GM23338 (cell line): ENCODE measurements around the gene STPG1. TPM values are rescaled to one million over a fixed set of nuclear protein-coding genes. Genes with fewer than 3 reads are reported as not detected.
A peak's percentile ranks its signal among the peaks of the same experiment; 100 is the strongest.

Source experiments
- ATAC-seq: fragments of 200-7000 bp; cut with Tn5 transposase; 3 replicates; pipeline ENCODE4 v1.9.1; 2020
- DNase-seq: peaks from one replicate; pipeline ENCODE4 v3.0.0-alpha.2; 2015; ENCODE audit warnings: low spot score
- H2AFZ ChIP-seq: fragments of 200-600 bp; sonication (generic); 2 replicates; pipeline ENCODE4 v1.8.0; 2016; ENCODE audit warnings: antibody characterized with exemption, mild to moderate bottlenecking, moderate library complexity
- H3F3A ChIP-seq: fragments of 200-600 bp; sonication (generic); replicated peaks from 2 replicates; pipeline ENCODE4 v1.8.0; 2017; ENCODE audit warnings: antibody characterized with exemption, mixed run types, low read depth
- H3K27ac ChIP-seq: fragments of 200-600 bp; sonication (generic); 2 replicates; pipeline ENCODE4 v1.6.1; 2016; ENCODE audit warnings: low read depth
- H3K27me3 ChIP-seq: fragments of 200-600 bp; sonication (generic); 2 replicates; pipeline ENCODE4 v1.8.0; 2016; ENCODE audit warnings: mild to moderate bottlenecking, mixed run types, moderate library complexity; ENCODE audit not compliant: insufficient read depth
- H3K36me3 ChIP-seq: fragments of 200-600 bp; sonication (generic); 2 replicates; pipeline ENCODE4 v1.8.0; 2016; ENCODE audit warnings: mild to moderate bottlenecking; ENCODE audit not compliant: insufficient read depth
- H3K4me1 ChIP-seq: fragments of 200-600 bp; sonication (generic); 2 replicates; pipeline ENCODE4 v1.8.0; 2016; ENCODE audit warnings: mild to moderate bottlenecking, moderate library complexity; ENCODE audit not compliant: insufficient read depth
- H3K4me2 ChIP-seq: fragments of 200-600 bp; sonication (generic); 2 replicates; pipeline ENCODE4 v1.7.1; 2017; ENCODE audit warnings: mixed run types
- H3K4me3 ChIP-seq: fragments of 200-600 bp; sonication (generic); 2 replicates; pipeline ENCODE4 v1.6.1; 2016; ENCODE audit warnings: mixed run types
- H3K79me2 ChIP-seq: fragments of 200-600 bp; sonication (generic); replicated peaks from 2 replicates; pipeline ENCODE4 v1.8.0; 2017; ENCODE audit warnings: mild to moderate bottlenecking; ENCODE audit not compliant: insufficient read depth
- H3K9me2 ChIP-seq: fragments of 200-600 bp; sonication (generic); 2 replicates; pipeline ENCODE4 v1.8.0; 2017; ENCODE audit not compliant: insufficient read depth
- H4K20me1 ChIP-seq: fragments of 200-600 bp; sonication (generic); replicated peaks from 2 replicates; pipeline ENCODE4 v1.8.0; 2017; ENCODE audit warnings: mild to moderate bottlenecking; ENCODE audit not compliant: insufficient read depth
- H3K27ac Mint-ChIP-seq: 2 replicates; pipeline ENCODE4 v1.8.0; 2020; ENCODE audit warnings: inconsistent platforms, mild to moderate bottlenecking, moderate library complexity, mixed read lengths
- H3K27me3 Mint-ChIP-seq: 3 replicates; pipeline ENCODE4 v1.8.0; 2022; ENCODE audit warnings: low read depth, mild to moderate bottlenecking, moderate library complexity, mixed read lengths, inconsistent platforms; ENCODE audit not compliant: insufficient read depth, poor library complexity
- H3K36me3 Mint-ChIP-seq: 3 replicates; pipeline ENCODE4 v1.8.0; 2021; ENCODE audit warnings: low read depth, mild to moderate bottlenecking, inconsistent platforms, moderate library complexity, mixed read lengths
- H3K4me1 Mint-ChIP-seq: 3 replicates; pipeline ENCODE4 v1.8.0; 2020; ENCODE audit warnings: mild to moderate bottlenecking, inconsistent platforms, mixed read lengths
- H3K4me3 Mint-ChIP-seq: 3 replicates; pipeline ENCODE4 v1.8.0; 2021; ENCODE audit warnings: moderate library complexity, mild to moderate bottlenecking, inconsistent platforms, mixed read lengths
- H3K9me3 Mint-ChIP-seq: 3 replicates; pipeline ENCODE4 v1.8.0; 2020; ENCODE audit warnings: moderate library complexity, mild to moderate bottlenecking, inconsistent platforms, mixed read lengths
- CREB1 ChIP-seq: fragments of 250-450 bp; sonication (Bioruptor Pico); IDR thresholded peaks from 2 replicates; pipeline ENCODE4 v1.5.0; 2020; ENCODE audit warnings: low read depth, mild to moderate bottlenecking, moderate library complexity
- EZH2 ChIP-seq: fragments of 200-600 bp; sonication (generic); IDR thresholded peaks from one replicate; pipeline ENCODE4 v1.8.0; 2017; ENCODE audit warnings: antibody characterized with exemption, mild to moderate bottlenecking, low read depth; ENCODE audit not compliant: unreplicated experiment
- EZH2phosphoT487 ChIP-seq: fragments of 200-600 bp; sonication (generic); IDR thresholded peaks from one replicate; pipeline ENCODE4 v1.8.1; 2018; ENCODE audit warnings: antibody characterized with exemption; ENCODE audit not compliant: unreplicated experiment
- JUNB ChIP-seq: IDR thresholded peaks from one replicate; pipeline ENCODE4 v1.6.1; 2016; ENCODE audit warnings: antibody characterized with exemption; ENCODE audit not compliant: unreplicated experiment
- NANOG ChIP-seq: IDR thresholded peaks from 2 replicates; pipeline ENCODE4 v1.6.1; 2016; ENCODE audit warnings: antibody characterized with exemption, borderline replicate concordance
- POLR2AphosphoS5 ChIP-seq: IDR thresholded peaks from 2 replicates; pipeline ENCODE4 v1.6.1; 2016; ENCODE audit warnings: antibody characterized with exemption, low read depth
- STAT1 ChIP-seq: IDR thresholded peaks from one replicate; pipeline ENCODE4 v1.6.1; 2016; ENCODE audit warnings: antibody characterized with exemption; ENCODE audit not compliant: unreplicated experiment
- ZNF114 ChIP-seq: fragments of 250-450 bp; sonication (Bioruptor Pico); IDR thresholded peaks from 2 replicates; pipeline ENCODE4 v1.5.0; 2020; ENCODE audit warnings: mild to moderate bottlenecking, moderate library complexity
- ZNF331 ChIP-seq: fragments of 250-450 bp; sonication (Bioruptor Pico); IDR thresholded peaks from 2 replicates; pipeline ENCODE4 v1.5.0; 2020; ENCODE audit warnings: low read depth, mild to moderate bottlenecking, moderate library complexity
- polyA plus RNA-seq: library from polyadenylated mRNA; unstranded; fragments of >200 nt; fragmentation: Nextera tagmentation; extraction: Ambion mirVana; gene quantifications from 2 replicates; pipeline ENCODE4 v1.2.1, GENCODE V29; 2016
- total RNA-seq: library from RNA; depleted of rRNA; stranded (reverse); fragments of >200 nt; shearing (Covaris generic); gene quantifications from 2 replicates; pipeline ENCODE4 v1.2.3, GENCODE V29; 2014
- TF ChIP-seq, protein P1 (sequence below): IDR thresholded peaks from 2 replicates; pipeline ENCODE4 v1.6.1; 2016; ENCODE audit warnings: antibody characterized with exemption
- TF ChIP-seq, protein P2 (sequence below): IDR thresholded peaks from one replicate; pipeline ENCODE4 v1.6.1; 2018; ENCODE audit warnings: antibody characterized with exemption; ENCODE audit not compliant: unreplicated experiment
- TF ChIP-seq, protein P3 (sequence below): fragments of 250-450 bp; sonication (Bioruptor Pico); IDR thresholded peaks from 2 replicates; pipeline ENCODE4 v1.5.0; 2020; ENCODE audit warnings: mild to moderate bottlenecking, moderate library complexity
- TF ChIP-seq, protein P4 (sequence below), 2 experiments: fragments of 200-600 bp in 1 of 2; sonication (generic) in 1 of 2; conservative IDR thresholded peaks; 2 replicates each; pipeline versions ENCODE4 v1.5.1 to v1.6.1; 2016 to 2017; ENCODE audit warnings: antibody characterized with exemption in 2 of 2, low read depth in 2 of 2, mild to moderate bottlenecking in 2 of 2, moderate library complexity in 1 of 2

STPG1 gene
- total and polyA plus RNA-seq, 2 experiments from 2014 or later: 8.2 to 11.4 TPM

DNA sequence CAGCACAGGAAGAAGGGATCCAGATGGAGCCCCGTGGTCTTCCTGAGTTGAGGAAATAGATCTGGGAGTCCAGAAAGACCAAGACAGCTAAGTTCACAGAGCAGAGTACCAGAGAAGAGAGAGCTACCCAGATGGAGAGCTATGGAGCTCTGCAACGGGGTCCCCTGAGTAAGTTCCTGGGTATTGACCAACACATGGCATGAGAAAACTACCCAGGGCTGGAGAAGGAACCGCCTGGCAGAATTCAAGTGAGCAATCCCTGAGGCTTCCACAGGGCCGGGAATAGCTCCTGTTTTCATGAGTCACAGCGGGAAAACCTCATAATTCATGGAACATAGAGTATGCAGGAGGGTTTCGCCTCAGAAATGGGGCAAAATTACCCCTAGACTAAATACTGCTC is 19.7 kb downstream of the STPG1 start:
- Histone ChIP-seq H3K4me2 (peak overlapping the region; percentile 49; the same call in 1 of the 2 replicates), H3K9me2 (no peaks in the 10 kb centered on the region), H3K27me3 (no peaks in the 10 kb centered on the region), H3K36me3 (no peaks in the 10 kb centered on the region), H3K4me3 (0 out of 2 replicates have a peak overlapping the region, but pooled peaks have one; percentile 16), H4K20me1 (no peaks in the 10 kb centered on the region), H3K27ac (peak overlapping the region; percentile 78), H3K79me2 (no peaks in the 10 kb centered on the region), H3K4me1 (peaks cover 21% of the 10 kb centered on the region), H3F3A (peaks cover 6% of the 10 kb centered on the region; the same call in 1 of the 2 replicates), H2AFZ (no peak overlapping the region)
- TF ChIP-seq, protein P1, sequence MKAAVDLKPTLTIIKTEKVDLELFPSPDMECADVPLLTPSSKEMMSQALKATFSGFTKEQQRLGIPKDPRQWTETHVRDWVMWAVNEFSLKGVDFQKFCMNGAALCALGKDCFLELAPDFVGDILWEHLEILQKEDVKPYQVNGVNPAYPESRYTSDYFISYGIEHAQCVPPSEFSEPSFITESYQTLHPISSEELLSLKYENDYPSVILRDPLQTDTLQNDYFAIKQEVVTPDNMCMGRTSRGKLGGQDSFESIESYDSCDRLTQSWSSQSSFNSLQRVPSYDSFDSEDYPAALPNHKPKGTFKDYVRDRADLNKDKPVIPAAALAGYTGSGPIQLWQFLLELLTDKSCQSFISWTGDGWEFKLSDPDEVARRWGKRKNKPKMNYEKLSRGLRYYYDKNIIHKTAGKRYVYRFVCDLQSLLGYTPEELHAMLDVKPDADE: no peak
- no peak for TF ChIP-seq POLR2AphosphoS5
- no peak for TF ChIP-seq EZH2phosphoT487
- no peak for TF ChIP-seq ZNF331
- TF ChIP-seq NANOG: no peak
- no peak for TF ChIP-seq STAT1
- TF ChIP-seq JUNB: no peak
- no peak for TF ChIP-seq EZH2
- TF ChIP-seq, protein P2, sequence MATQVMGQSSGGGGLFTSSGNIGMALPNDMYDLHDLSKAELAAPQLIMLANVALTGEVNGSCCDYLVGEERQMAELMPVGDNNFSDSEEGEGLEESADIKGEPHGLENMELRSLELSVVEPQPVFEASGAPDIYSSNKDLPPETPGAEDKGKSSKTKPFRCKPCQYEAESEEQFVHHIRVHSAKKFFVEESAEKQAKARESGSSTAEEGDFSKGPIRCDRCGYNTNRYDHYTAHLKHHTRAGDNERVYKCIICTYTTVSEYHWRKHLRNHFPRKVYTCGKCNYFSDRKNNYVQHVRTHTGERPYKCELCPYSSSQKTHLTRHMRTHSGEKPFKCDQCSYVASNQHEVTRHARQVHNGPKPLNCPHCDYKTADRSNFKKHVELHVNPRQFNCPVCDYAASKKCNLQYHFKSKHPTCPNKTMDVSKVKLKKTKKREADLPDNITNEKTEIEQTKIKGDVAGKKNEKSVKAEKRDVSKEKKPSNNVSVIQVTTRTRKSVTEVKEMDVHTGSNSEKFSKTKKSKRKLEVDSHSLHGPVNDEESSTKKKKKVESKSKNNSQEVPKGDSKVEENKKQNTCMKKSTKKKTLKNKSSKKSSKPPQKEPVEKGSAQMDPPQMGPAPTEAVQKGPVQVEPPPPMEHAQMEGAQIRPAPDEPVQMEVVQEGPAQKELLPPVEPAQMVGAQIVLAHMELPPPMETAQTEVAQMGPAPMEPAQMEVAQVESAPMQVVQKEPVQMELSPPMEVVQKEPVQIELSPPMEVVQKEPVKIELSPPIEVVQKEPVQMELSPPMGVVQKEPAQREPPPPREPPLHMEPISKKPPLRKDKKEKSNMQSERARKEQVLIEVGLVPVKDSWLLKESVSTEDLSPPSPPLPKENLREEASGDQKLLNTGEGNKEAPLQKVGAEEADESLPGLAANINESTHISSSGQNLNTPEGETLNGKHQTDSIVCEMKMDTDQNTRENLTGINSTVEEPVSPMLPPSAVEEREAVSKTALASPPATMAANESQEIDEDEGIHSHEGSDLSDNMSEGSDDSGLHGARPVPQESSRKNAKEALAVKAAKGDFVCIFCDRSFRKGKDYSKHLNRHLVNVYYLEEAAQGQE: no peak
- TF ChIP-seq, protein P3, sequence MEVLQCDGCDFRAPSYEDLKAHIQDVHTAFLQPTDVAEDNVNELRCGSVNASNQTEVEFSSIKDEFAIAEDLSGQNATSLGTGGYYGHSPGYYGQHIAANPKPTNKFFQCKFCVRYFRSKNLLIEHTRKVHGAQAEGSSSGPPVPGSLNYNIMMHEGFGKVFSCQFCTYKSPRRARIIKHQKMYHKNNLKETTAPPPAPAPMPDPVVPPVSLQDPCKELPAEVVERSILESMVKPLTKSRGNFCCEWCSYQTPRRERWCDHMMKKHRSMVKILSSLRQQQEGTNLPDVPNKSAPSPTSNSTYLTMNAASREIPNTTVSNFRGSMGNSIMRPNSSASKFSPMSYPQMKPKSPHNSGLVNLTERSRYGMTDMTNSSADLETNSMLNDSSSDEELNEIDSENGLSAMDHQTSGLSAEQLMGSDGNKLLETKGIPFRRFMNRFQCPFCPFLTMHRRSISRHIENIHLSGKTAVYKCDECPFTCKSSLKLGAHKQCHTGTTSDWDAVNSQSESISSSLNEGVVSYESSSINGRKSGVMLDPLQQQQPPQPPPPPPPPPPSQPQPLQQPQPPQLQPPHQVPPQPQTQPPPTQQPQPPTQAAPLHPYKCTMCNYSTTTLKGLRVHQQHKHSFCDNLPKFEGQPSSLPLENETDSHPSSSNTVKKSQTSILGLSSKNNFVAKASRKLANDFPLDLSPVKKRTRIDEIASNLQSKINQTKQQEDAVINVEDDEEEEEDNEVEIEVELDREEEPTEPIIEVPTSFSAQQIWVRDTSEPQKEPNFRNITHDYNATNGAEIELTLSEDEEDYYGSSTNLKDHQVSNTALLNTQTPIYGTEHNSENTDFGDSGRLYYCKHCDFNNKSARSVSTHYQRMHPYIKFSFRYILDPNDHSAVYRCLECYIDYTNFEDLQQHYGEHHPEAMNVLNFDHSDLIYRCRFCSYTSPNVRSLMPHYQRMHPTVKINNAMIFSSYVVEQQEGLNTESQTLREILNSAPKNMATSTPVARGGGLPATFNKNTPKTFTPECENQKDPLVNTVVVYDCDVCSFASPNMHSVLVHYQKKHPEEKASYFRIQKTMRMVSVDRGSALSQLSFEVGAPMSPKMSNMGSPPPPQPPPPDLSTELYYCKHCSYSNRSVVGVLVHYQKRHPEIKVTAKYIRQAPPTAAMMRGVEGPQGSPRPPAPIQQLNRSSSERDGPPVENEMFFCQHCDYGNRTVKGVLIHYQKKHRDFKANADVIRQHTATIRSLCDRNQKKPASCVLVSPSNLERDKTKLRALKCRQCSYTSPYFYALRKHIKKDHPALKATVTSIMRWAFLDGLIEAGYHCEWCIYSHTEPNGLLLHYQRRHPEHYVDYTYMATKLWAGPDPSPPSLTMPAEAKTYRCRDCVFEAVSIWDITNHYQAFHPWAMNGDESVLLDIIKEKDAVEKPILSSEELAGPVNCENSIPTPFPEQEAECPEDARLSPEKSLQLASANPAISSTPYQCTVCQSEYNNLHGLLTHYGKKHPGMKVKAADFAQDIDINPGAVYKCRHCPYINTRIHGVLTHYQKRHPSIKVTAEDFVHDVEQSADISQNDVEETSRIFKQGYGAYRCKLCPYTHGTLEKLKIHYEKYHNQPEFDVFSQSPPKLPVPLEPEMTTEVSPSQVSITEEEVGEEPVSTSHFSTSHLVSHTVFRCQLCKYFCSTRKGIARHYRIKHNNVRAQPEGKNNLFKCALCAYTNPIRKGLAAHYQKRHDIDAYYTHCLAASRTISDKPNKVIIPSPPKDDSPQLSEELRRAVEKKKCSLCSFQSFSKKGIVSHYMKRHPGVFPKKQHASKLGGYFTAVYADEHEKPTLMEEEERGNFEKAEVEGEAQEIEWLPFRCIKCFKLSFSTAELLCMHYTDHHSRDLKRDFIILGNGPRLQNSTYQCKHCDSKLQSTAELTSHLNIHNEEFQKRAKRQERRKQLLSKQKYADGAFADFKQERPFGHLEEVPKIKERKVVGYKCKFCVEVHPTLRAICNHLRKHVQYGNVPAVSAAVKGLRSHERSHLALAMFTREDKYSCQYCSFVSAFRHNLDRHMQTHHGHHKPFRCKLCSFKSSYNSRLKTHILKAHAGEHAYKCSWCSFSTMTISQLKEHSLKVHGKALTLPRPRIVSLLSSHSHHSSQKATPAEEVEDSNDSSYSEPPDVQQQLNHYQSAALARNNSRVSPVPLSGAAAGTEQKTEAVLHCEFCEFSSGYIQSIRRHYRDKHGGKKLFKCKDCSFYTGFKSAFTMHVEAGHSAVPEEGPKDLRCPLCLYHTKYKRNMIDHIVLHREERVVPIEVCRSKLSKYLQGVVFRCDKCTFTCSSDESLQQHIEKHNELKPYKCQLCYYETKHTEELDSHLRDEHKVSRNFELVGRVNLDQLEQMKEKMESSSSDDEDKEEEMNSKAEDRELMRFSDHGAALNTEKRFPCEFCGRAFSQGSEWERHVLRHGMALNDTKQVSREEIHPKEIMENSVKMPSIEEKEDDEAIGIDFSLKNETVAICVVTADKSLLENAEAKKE: no peak
- no peak for TF ChIP-seq CREB1 (CRISPR knock-in tag)
- TF ChIP-seq, protein P4, sequence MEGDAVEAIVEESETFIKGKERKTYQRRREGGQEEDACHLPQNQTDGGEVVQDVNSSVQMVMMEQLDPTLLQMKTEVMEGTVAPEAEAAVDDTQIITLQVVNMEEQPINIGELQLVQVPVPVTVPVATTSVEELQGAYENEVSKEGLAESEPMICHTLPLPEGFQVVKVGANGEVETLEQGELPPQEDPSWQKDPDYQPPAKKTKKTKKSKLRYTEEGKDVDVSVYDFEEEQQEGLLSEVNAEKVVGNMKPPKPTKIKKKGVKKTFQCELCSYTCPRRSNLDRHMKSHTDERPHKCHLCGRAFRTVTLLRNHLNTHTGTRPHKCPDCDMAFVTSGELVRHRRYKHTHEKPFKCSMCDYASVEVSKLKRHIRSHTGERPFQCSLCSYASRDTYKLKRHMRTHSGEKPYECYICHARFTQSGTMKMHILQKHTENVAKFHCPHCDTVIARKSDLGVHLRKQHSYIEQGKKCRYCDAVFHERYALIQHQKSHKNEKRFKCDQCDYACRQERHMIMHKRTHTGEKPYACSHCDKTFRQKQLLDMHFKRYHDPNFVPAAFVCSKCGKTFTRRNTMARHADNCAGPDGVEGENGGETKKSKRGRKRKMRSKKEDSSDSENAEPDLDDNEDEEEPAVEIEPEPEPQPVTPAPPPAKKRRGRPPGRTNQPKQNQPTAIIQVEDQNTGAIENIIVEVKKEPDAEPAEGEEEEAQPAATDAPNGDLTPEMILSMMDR (conservative IDR thresholded peaks at IDR 0.05; ENCODE audit: low read depth in 2 of 2): no peak
- TF ChIP-seq ZNF114 (CRISPR knock-in tag): no peak
- Mint-ChIP-seq H3K9me3 (no peaks in the 10 kb centered on the region), H3K4me1 (peaks cover 31% of the 10 kb centered on the region), H3K27ac (peak overlapping the region; percentile 82), H3K36me3 (peaks cover 3% of the 10 kb centered on the region; the same call in 1 of the 3 replicates), H3K4me3 (no peak overlapping the region; the same call in 2 of the 3 replicates), H3K27me3 (peaks cover 12% of the 10 kb centered on the region)
- DNase-seq (no peak), ATAC-seq (no peak)
